ENCODE measurements around the gene DEFB129.
A peak's percentile ranks its signal among the peaks of the same experiment; 100 is the strongest.

- TF ChIP-seq CTCF (IDR thresholded peaks at IDR 0.05) = peak in 1 of 3 donors; percentile 82
- no peak for TF ChIP-seq POLR2A (IDR thresholded peaks at IDR 0.05)
These were observed 39.8 kb downstream of the DEFB129 start for GRCh38 chr20:266596-267562.
